Activated CD8-positive, alpha-beta memory T cell treated with anti-CD3 and anti-CD28 coated beads for 4 hours (primary cell): ENCODE results near the gene CSTPP1.
"Not testable (repeated sequence)": the region's sequence is repeated elsewhere in the genome, so short reads cannot be mapped to it uniquely, and the experiment has no call there.

ENCODE experiments used
- DNase-seq, 2 donors: peaks; one replicate each; pipeline ENCODE4 v3.0.0-alpha.2; 2020; ENCODE audit warnings: low read depth in 2 of 2

Gene CSTPP1

DNA sequence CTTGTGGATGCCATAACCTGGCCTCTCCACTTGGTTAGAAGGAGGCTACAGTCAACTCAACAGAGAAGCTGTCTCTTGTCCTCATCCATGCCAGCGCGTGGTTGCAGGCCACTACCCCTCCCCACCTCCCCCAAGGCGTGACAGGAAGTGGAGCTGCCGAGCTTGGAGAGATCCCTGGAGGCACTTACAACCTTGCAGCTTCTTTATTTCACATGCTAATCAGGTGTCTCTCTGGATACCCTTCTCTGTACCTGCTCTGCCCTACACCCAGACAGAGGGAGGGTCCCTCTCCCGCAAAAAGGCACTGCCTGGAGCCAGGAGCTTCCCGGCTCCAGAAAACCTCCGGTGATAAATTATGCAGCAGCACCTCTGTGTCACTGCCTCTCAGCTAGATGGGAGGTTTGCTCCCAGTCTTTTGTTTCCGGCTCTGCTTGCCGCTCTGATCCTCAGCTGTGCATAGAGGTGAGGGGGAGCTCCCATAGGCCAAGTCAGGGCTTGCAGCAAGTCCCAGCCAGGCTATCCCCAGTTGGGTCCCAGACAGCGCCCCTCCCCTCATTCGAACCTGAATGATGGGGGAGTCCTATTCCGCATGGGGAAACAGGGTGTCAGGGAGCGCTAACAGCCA, 23.9 kb upstream of the CSTPP1 start:
- DNase-seq: no peak

- DNase-seq: no peak
Measured at GRCh38 chr11:46913484-46913883, 23.1 kb upstream of the CSTPP1 start.

DNA sequence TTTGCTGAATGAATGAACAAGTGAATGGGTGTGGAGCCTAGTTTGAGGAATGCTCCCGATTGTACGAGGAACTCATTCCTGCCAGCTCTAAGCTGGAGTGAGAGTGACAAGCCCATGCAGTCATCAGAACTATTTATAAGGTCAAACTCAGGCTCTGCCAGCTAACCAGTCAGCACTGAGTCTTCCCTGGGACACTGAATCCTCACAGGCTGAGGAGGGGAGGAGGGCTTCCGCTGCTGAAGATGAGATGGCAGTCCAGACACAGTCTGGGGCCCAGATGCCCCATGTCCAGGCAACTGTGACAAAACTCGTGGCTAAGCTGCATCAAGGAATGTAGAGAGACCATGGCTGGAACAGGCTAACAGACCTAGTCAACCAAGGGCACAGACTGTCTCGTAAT, 22.2 kb upstream of the CSTPP1 start:
- no peak for DNase-seq

GRCh38 chr11:46914910-46915309, 21.7 kb upstream of the CSTPP1 start:
- no peak for DNase-seq

DNA sequence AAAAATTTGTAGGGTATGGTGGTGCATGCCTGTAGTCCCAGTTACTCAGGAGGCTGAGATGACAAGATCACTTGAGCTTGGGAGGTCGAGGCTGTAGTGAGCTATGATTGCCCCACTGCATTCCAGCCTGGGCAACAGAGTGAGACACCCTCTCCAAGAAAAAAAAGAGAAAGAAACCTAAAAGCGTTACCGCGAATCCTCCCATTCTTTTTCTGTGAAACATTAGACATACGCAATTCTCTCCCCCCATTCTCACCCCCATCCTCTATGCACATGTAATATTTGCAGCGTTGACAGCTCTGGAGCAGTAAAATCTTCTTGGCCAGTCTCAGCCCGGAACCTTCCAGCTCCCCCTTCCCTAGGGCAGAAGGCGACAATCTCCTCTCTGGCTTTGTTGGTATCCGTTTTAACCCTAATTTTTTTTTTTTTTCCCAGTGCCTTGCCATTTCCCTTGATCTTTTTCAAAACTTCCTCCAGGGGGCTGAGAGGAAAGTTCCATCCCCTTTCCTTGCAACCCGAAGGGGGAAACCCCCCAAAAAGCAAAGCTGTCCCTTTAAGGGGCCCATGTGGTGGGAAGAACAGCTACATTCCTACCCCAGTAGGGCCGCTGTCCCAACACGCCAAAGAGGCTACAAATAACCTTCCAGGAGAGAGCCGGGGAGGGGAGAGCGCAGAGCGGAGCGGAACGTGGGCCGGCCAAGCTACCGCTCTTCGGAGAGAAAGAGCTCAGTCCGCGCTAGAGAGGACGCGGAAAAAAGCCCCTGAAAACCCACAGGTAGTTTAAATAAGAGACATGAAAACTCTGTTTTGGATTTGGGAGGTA, 20.1 kb upstream of the CSTPP1 start:
- DNase-seq: no peak

- no peak for DNase-seq
Measured at GRCh38 chr11:46917109-46917761, 19.3 kb upstream of the CSTPP1 start.

DNA sequence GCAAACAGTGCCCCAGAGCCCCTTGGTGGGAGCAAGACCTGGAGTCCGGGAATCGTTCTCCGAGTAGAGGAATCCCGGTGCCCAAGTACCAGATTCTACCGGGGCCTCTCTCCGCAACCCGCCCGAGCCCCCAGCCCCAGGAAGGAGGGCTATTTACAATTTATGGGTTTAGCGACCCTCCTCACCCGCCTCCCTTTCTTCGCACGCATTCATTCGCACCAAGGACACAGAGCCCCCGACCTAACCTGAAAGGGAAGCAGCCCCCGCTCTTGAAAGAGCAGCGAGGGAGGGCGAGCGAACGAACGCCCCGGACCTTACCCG, 18.8 kb upstream of the CSTPP1 start:
- no peak for DNase-seq

GRCh38 chr11:46918083-46918787, 18.3 kb upstream of the CSTPP1 start, which contains the start of gene LRP4:
LRP4 (minus strand) TSS chr11:46918550; CDS start chr11:46918379, 171 bp downstream.
- DNase-seq: no peak

DNA sequence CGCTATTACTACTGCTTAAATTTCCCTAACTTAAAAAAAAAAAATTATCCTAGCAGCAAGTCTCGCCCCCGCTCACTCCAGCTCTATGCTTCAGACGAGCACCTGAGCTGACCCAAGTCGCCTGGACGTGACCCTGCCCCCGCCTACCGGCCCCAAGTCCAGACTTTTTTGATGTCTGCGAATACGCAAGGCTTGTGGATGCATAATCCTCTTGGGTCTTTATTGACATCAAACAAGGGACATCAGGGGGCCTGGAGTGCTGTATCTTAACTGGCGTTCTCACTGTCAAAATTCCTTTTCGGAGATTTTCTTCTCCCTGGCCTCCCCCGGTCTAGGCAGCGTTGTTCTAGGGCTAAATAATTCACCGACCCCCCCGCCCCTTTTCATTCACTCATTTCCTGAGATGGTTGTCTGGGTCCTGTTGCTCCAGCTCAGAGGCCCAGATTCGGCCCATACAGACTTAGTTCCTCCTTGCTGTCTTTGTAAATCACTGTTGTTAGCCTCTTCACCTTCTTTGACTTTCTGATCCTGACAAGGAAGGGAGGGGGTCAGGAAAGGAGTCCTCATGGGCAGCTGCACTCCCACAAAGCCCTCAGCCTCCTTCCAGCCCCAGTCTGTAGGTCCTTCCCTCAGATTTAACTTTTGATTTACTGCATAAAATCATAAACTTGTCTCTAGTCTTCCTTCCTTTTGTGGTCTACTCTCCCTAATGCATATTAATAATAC, 17.6 kb upstream of the CSTPP1 start:
- no peak for DNase-seq

- no peak for DNase-seq
Measured at GRCh38 chr11:46920755-46921154, 15.8 kb upstream of the CSTPP1 start.

DNA sequence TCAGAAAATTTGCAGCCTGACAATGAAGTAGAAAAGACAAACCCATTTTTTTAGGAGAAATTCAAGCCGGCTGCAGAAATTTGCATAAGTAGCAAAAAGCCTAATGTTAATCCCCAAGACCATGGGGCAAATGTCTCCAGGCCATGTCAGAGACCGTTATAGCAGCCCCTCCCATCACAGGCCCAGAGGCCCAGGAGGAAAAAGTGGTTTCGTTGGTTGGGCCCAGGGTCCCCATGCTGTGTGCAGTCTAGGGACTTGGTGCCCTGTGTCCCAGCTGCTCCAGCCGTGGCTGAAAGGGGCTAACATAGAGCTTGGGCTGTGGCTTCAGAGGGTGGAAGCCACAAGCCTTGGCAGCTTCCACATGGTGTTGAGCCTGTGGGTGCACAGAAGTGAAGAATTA, 8.6 kb upstream of the CSTPP1 start:
- not testable (repeated sequence) for DNase-seq

- DNase-seq: not testable (repeated sequence)
Measured at GRCh38 chr11:46928701-46929100, 7.9 kb upstream of the CSTPP1 start.

- no peak for DNase-seq
Measured at GRCh38 chr11:46930089-46930488, 6.5 kb upstream of the CSTPP1 start.

DNA sequence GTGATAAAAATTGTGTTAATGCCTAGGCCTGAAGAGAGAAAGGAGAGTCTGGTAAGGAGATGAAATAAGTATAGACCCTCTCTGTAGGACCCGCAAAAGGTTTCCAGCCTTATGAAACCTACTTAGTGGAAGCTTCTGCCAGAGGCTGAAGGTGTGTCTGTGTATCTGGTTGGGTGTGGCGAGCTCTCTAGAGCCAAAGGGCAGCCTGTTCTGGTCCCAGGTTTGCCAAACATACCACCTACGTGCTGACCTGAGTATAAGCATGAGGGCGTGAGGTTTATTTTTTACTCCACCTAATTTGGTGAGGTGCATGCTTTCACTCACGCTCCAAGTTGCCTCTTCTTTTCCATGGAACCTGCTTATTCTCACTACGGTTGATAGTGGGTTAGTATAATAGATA, 5.6 kb downstream of the CSTPP1 start:
- DNase-seq: no peak

DNA sequence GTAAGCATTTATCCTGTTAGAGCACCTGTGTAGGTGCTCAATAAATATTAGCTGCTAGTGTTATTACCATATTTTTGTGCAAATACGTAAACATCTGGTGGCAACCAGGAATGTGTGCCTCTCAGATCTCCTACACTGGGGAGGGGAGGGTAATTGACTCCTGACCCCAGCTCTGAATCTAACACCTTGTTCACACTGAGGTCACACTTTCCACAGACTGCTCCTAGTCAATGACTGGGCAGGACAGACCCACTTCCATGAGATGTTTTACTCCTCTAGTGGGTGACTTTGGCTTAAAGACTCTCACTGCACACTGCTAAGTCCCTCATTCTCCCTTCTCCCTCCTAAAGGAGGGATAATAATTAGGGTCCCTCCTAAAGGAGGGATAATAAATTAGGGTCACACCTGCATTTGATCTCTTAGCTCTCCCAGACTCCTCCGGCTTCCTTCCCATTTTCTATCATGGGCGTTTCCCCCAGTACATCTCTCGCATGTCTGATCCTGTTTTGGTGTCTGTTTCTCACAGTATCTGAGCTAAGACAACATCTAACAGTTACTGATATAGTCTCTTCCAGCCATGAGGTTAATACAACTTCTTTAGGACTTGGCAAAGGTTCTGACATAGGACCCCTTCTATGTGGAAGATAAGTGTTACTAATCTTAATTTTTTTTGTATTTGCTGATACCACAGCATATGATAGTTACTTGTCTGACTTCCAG, 8.0 kb downstream of the CSTPP1 start:
- DNase-seq: no peak

- DNase-seq: no peak
Measured at GRCh38 chr11:46947399-46948077, 11.0 kb downstream of the CSTPP1 start.

- no peak for DNase-seq
Measured at GRCh38 chr11:46948378-46949131, 12.0 kb downstream of the CSTPP1 start.

- DNase-seq: no peak
Measured at GRCh38 chr11:46949297-46949696, 12.7 kb downstream of the CSTPP1 start.

- no peak for DNase-seq
Measured at GRCh38 chr11:46951864-46952263, 15.3 kb downstream of the CSTPP1 start.

- DNase-seq: no peak
Measured at GRCh38 chr11:46952553-46952952, 16.0 kb downstream of the CSTPP1 start.
